ENCODE measurements around the gene AHNAK. TPM values are rescaled to one million over a fixed set of nuclear protein-coding genes. Genes with fewer than 3 reads are reported as not detected.

The AHNAK gene
- total and polyA plus RNA-seq, 2 of the 8 experiments (the other 6 are each of a cell fraction or from before 2014, with no cell fraction given) = 2.0 to 5.8 TPM

GRCh38 chr11:62579252-62579651 lies 32.6 kb upstream of the AHNAK start (continued):
- no peak for TF ChIP-seq MAX (IDR thresholded peaks at IDR 0.05)
- no peak for TF ChIP-seq TAF7 (optimal IDR thresholded peaks at IDR 0.05; ENCODE audit: borderline replicate concordance, low read depth, low read length)
